T-helper 2 cell treated with Interferon-gamma antibody and Interleukin-4, amounts not matched to agents 5 μg/mL and 100 μg/mL, for 36 hours (primary cell): ENCODE measurements around the gene DGCR8.

Source experiments
- DNase-seq: peaks from one replicate; pipeline ENCODE4 v3.0.0; 2021; ENCODE audit warnings: low spot score
- H3K27ac Mint-ChIP-seq: one replicate; pipeline ENCODE4 v1.8.0; 2021; ENCODE audit warnings: mild to moderate bottlenecking, mixed read lengths
- H3K27me3 Mint-ChIP-seq: one replicate; pipeline ENCODE4 v1.8.0; 2021; ENCODE audit warnings: low read depth, mixed read lengths
- H3K36me3 Mint-ChIP-seq: one replicate; pipeline ENCODE4 v1.8.0; 2021; ENCODE audit warnings: low read depth, mixed read lengths
- H3K4me1 Mint-ChIP-seq: one replicate; pipeline ENCODE4 v1.8.0; 2021; ENCODE audit warnings: low read depth, mixed read lengths
- H3K4me3 Mint-ChIP-seq: one replicate; pipeline ENCODE4 v1.8.0; 2022; ENCODE audit warnings: mild to moderate bottlenecking, moderate library complexity, mixed read lengths
- H3K9me3 Mint-ChIP-seq: one replicate; pipeline ENCODE4 v1.8.0; 2021; ENCODE audit warnings: mixed read lengths

Gene DGCR8

GRCh38 chr22:20087319-20088262 lies 7.5 kb downstream of the DGCR8 start:
- H3K27ac Mint-ChIP-seq, result no peak overlapping the region
- H3K4me1 Mint-ChIP-seq, result peaks cover 13% of the 10 kb centered on the region
- H3K9me3 Mint-ChIP-seq, result no peaks in the 10 kb centered on the region
- H3K36me3 Mint-ChIP-seq, result peaks cover 60% of the 10 kb centered on the region
- H3K4me3 Mint-ChIP-seq, result no peak overlapping the region
- no peaks in the 10 kb centered on the region for H3K27me3 Mint-ChIP-seq
- DNase-seq, result no peak

- no peaks in the 10 kb centered on the region for H3K27me3 Mint-ChIP-seq
- peaks cover 60% of the 10 kb centered on the region for H3K36me3 Mint-ChIP-seq
- no peak overlapping the region for H3K27ac Mint-ChIP-seq
- no peak for DNase-seq
- H3K9me3 Mint-ChIP-seq, result no peaks in the 10 kb centered on the region
- H3K4me3 Mint-ChIP-seq, result no peak overlapping the region
- H3K4me1 Mint-ChIP-seq, result peaks cover 9% of the 10 kb centered on the region
Measured at GRCh38 chr22:20088263-20088648, 8.2 kb downstream of the DGCR8 start.

- Mint-ChIP-seq H3K4me1 (peaks cover 4% of the 10 kb centered on the region), H3K36me3 (peaks cover 69% of the 10 kb centered on the region), H3K4me3 (no peak overlapping the region), H3K27me3 (no peaks in the 10 kb centered on the region), H3K9me3 (no peaks in the 10 kb centered on the region), H3K27ac (no peak overlapping the region)
- no peak for DNase-seq
Measured at GRCh38 chr22:20089226-20089976, 9.4 kb downstream of the DGCR8 start.

- DNase-seq, result no peak
- H3K36me3 Mint-ChIP-seq, result peaks cover 72% of the 10 kb centered on the region
- H3K27ac Mint-ChIP-seq, result no peak overlapping the region
- peaks cover under 1% of the 10 kb centered on the region for H3K4me1 Mint-ChIP-seq
- no peaks in the 10 kb centered on the region for H3K9me3 Mint-ChIP-seq
- H3K27me3 Mint-ChIP-seq, result no peaks in the 10 kb centered on the region
- H3K4me3 Mint-ChIP-seq, result no peak overlapping the region
Measured at GRCh38 chr22:20089977-20090729, 10.1 kb downstream of the DGCR8 start.

GRCh38 chr22:20090730-20091240 lies 10.7 kb downstream of the DGCR8 start:
- peaks cover 72% of the 10 kb centered on the region for H3K36me3 Mint-ChIP-seq
- no peak for DNase-seq
- H3K4me1 Mint-ChIP-seq, result peaks cover 4% of the 10 kb centered on the region
- no peaks in the 10 kb centered on the region for H3K27me3 Mint-ChIP-seq
- no peak overlapping the region for H3K4me3 Mint-ChIP-seq
- no peak overlapping the region for H3K27ac Mint-ChIP-seq
- H3K9me3 Mint-ChIP-seq, result no peaks in the 10 kb centered on the region

- H3K27ac Mint-ChIP-seq, result no peak overlapping the region
- H3K4me3 Mint-ChIP-seq, result no peak overlapping the region
- DNase-seq, result no peak
- peaks cover 5% of the 10 kb centered on the region for H3K4me1 Mint-ChIP-seq
- H3K9me3 Mint-ChIP-seq, result no peaks in the 10 kb centered on the region
- H3K36me3 Mint-ChIP-seq, result peaks cover 74% of the 10 kb centered on the region
- H3K27me3 Mint-ChIP-seq, result no peaks in the 10 kb centered on the region
Measured at GRCh38 chr22:20091690-20092476, 11.8 kb downstream of the DGCR8 start.

GRCh38 chr22:20092477-20092854 lies 12.4 kb downstream of the DGCR8 start:
- no peak for DNase-seq
- H3K27me3 Mint-ChIP-seq, result no peaks in the 10 kb centered on the region
- H3K4me3 Mint-ChIP-seq, result no peak overlapping the region
- H3K36me3 Mint-ChIP-seq, result peaks cover 74% of the 10 kb centered on the region
- H3K27ac Mint-ChIP-seq, result no peak overlapping the region
- H3K4me1 Mint-ChIP-seq, result peaks cover 7% of the 10 kb centered on the region
- no peaks in the 10 kb centered on the region for H3K9me3 Mint-ChIP-seq

- H3K9me3 Mint-ChIP-seq, result no peaks in the 10 kb centered on the region
Measured at GRCh38 chr22:20093418-20094196, 13.6 kb downstream of the DGCR8 start.

GRCh38 chr22:20094197-20094807 lies 14.3 kb downstream of the DGCR8 start:
- peaks cover 14% of the 10 kb centered on the region for H3K4me1 Mint-ChIP-seq
- H3K36me3 Mint-ChIP-seq, result peaks cover 78% of the 10 kb centered on the region
- DNase-seq, result no peak
- H3K9me3 Mint-ChIP-seq, result no peaks in the 10 kb centered on the region
- H3K27ac Mint-ChIP-seq, result no peak overlapping the region
- no peaks in the 10 kb centered on the region for H3K27me3 Mint-ChIP-seq
- H3K4me3 Mint-ChIP-seq, result no peak overlapping the region

More at GRCh38 chr22:20093418-20094196, 13.6 kb downstream of the DGCR8 start:
- H3K4me3 Mint-ChIP-seq, result no peak overlapping the region
- H3K27me3 Mint-ChIP-seq, result no peaks in the 10 kb centered on the region
- no peak overlapping the region for H3K27ac Mint-ChIP-seq
- H3K36me3 Mint-ChIP-seq, result peaks cover 77% of the 10 kb centered on the region
- DNase-seq, result no peak
- peaks cover 8% of the 10 kb centered on the region for H3K4me1 Mint-ChIP-seq

- no peak for DNase-seq
Measured at GRCh38 chr22:20095521-20095920, 15.5 kb downstream of the DGCR8 start.

GRCh38 chr22:20096574-20097420 lies 16.8 kb downstream of the DGCR8 start:
- H3K4me1 Mint-ChIP-seq, result peaks cover 34% of the 10 kb centered on the region
- no peak overlapping the region for H3K4me3 Mint-ChIP-seq
- peaks cover 69% of the 10 kb centered on the region for H3K36me3 Mint-ChIP-seq
- H3K9me3 Mint-ChIP-seq, result no peaks in the 10 kb centered on the region
- no peak overlapping the region for H3K27ac Mint-ChIP-seq
- DNase-seq, result no peak
- H3K27me3 Mint-ChIP-seq, result no peaks in the 10 kb centered on the region

More at GRCh38 chr22:20095521-20095920, 15.5 kb downstream of the DGCR8 start:
- no peak overlapping the region for H3K27ac Mint-ChIP-seq
- H3K27me3 Mint-ChIP-seq, result no peaks in the 10 kb centered on the region
- H3K36me3 Mint-ChIP-seq, result peaks cover 81% of the 10 kb centered on the region
- no peaks in the 10 kb centered on the region for H3K9me3 Mint-ChIP-seq
- H3K4me3 Mint-ChIP-seq, result no peak overlapping the region
- peaks cover 27% of the 10 kb centered on the region for H3K4me1 Mint-ChIP-seq
